ENCODE measurements around the gene AP2A2. TPM values are rescaled to one million over a fixed set of nuclear protein-coding genes. Genes with fewer than 3 reads are reported as not detected.

Gene AP2A2
- total RNA-seq, 1 experiment from 2014 or later: 55.5 TPM

- Histone ChIP-seq H3K4me2 (ENCODE audit: low read length) (no peak overlapping the region), H4K20me1 (ENCODE audit: insufficient read depth) (no peaks in the 10 kb centered on the region), H3K4me1 (ENCODE audit: control insufficient read depth in 1 of 2, insufficient read depth in 2 of 2, low read length in 2 of 2) (peaks cover 2 to 8% of the 10 kb centered on the region in 2 experiments; a peak in 2 of 4 replicates), H2AFZ (ENCODE audit: low read depth, low read length, poor library complexity, severe bottlenecking) (no peak overlapping the region), H3K36me3 (ENCODE audit: control insufficient read depth in 1 of 2, insufficient read depth in 2 of 2, low read length in 2 of 2) (peaks cover 3 to 4% of the 10 kb centered on the region in 2 experiments; a peak in 2 of 4 replicates), H3K27ac (ENCODE audit: low read depth, low read length) (no peak overlapping the region), H3K9ac (ENCODE audit: low read length) (no peak overlapping the region), H3K27me3 (ENCODE audit: insufficient read depth, low read length) (no peaks in the 10 kb centered on the region), H3K9me2 (ENCODE audit: insufficient read depth) (no peaks in the 10 kb centered on the region), H3K4me3 (replicated peaks in 1 of 2; ENCODE audit: low read depth in 1 of 2, low read length in 2 of 2) (no peak overlapping the region), H3K9me3 (ENCODE audit: control insufficient read depth in 1 of 2, insufficient read depth in 1 of 2, low read depth in 1 of 2, low read length in 2 of 2) (no peaks in the 10 kb centered on the region), H3K79me2 (ENCODE audit: insufficient read depth, low read length) (no peaks in the 10 kb centered on the region)
- CTCF ChIA-PET: no interaction called here
- POLR2A ChIA-PET: no interaction called here
- DNase-seq (ENCODE audit: low read depth, low spot score) (no peak), ATAC-seq (no peak)
- no TSS peak for BruUV-seq (replicated peaks)
- RAD21 ChIA-PET (ENCODE audit: low non-redundant PET in 1 of 2, low total read pairs in 2 of 2, uncharacterized antibody in 2 of 2, unreplicated experiment in 2 of 2): no interaction called here
- TF ChIP-seq FOSL1 (IDR thresholded peaks at IDR 0.05; ENCODE audit: low read depth) (no peak), ZNF274 (IDR thresholded peaks at IDR 0.05; ENCODE audit: low read depth, low read length) (no peak), ZFX (IDR thresholded peaks at IDR 0.05) (no peak), POLR2AphosphoS5 (IDR thresholded peaks at IDR 0.05; ENCODE audit: low read depth, low read length) (no peak), SP1 (IDR thresholded peaks at IDR 0.05; ENCODE audit: low read depth) (no peak), CBX3 (IDR thresholded peaks at IDR 0.05; ENCODE audit: low read depth) (no peak), EZH2phosphoT487 (IDR thresholded peaks at IDR 0.05; ENCODE audit: borderline replicate concordance) (no peak), ATF3 (IDR thresholded peaks at IDR 0.05) (no peak), ELF1 (IDR thresholded peaks at IDR 0.05; ENCODE audit: borderline replicate concordance, low read depth) (no peak), TCF7L2 (IDR thresholded peaks at IDR 0.05; ENCODE audit: borderline replicate concordance, extremely low read depth, insufficient read depth, insufficient read length) (no peak), CTCF (IDR thresholded peaks at IDR 0.05 in 2 of 3, conservative IDR thresholded peaks at IDR 0.05 in 1 of 3; ENCODE audit: borderline replicate concordance in 1 of 3, insufficient read depth in 1 of 3, low read depth in 2 of 3, low read length in 2 of 3) (no peak), CEBPB (IDR thresholded peaks at IDR 0.05; ENCODE audit: low read depth) (no peak), SRF (IDR thresholded peaks at IDR 0.05; ENCODE audit: low read depth) (no peak), MAX (IDR thresholded peaks at IDR 0.05) (no peak), RAD21 (IDR thresholded peaks at IDR 0.05; ENCODE audit: low read depth) (no peak)
- intact Hi-C loops (cut with micrococcal nuclease): no loop called here
Measured at GRCh38 chr11:882596-882995, 43.1 kb upstream of the AP2A2 start.
